Measurements from ENCODE around the gene ROBO4.

The ROBO4 gene

DNA sequence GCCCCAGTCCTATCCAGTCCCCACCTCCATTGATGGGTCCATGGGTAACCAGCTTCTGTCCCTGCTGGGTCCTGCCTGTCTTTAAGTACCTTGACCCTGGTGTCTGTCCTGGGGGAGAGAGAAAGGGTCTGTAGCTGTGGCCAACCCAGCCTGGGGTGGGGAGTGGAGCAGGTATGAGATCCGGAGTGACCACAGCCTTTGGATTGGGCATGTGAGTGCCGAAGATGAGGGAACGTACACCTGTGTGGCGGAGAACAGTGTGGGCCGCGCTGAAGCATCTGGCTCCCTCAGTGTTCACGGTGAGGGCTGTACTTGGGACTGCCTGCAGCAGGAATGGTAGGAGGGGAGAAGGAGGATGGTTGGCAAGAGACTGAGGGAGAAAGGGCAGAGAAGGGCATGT lies 27.2 kb downstream of the ROBO4 start:
- DNase-seq = no peak

DNA sequence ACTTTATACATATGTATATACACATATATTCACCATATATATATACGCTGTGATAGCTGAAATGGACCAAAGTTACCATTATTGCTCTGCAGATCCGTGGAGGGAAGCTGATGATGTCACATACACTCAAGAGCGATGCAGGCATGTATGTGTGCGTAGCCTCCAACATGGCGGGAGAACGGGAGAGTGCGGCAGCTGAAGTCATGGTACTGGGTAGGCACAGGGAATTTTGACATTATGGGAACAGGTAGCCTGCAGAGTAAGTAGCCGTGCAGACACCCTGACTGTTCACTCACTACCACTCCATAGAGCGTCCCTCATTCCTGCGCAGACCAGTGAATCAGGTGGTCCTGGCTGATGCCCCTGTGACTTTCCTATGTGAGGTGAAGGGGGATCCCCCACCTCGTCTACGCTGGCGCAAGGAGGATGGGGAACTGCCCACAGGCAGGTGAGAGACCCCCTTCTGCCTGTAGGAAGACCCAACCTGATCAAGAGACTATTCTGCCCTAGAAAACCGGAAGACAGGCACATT lies 27.7 kb downstream of the ROBO4 start:
- no peak for DNase-seq

GRCh38 chr11:124869331-124869730 lies 28.3 kb downstream of the ROBO4 start:
- no peak for DNase-seq

DNA sequence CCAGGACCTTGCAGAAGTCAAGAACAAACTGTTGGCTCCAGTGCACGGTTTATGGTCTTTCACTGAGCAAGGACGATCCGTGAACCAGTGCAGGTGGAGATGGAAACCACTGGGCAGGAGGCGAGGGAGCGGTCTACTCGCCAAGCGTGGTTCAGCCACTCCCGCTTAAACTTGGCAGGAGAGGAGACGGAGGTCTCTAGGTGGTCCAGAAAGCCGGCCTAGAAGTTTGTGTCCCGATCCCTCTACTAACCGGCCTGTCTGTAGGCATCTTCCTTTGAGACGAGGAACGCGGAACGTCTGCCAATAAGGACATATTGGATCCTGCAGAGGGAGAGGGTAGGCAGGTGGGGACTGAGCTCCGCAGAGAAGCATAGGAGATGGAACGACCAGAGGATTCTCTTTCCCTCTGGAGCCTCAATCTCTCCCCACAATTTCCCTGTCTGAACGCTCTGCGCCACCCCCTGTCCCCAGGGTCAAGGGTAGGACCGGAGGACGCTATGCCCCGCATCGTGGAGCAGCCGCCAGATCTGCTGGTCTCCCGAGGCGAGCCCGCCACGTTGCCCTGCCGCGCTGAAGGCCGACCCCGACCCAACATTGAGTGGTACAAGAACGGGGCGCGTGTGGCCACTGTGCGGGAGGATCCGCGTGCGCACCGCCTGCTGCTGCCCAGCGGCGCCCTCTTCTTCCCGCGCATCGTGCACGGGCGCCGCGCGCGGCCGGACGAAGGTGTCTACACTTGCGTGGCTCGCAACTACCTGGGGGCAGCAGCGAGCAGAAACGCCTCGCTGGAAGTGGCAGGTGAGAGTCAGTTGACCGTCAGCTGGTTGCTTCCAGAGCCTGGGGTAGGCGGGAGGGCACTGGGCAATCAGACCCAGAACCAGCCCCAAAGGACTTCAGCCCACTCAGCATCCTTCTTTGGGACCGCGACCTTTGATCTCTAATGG lies 29.1 kb downstream of the ROBO4 start:
- DNase-seq = no peak

DNA sequence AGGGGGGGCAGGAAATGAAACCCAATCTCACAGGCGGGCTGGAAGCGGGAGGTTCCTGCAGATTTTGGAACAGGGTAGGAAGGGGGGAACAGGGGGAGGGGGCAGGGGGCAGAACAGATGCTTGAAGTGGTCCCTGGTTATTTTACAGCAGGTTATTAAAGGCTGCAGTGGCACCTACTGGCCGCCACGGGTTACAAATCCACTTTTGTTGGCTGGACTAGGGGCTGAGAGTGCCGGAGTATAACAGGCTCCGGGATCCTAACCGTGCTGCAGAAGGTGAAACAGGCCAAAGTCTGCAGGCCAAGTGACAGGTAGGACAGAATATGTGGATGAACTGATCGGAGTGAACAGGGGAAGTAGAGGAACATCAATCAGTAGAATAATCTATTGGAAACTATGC lies 30.0 kb downstream of the ROBO4 start:
- DNase-seq = peak; percentile 59

DNA sequence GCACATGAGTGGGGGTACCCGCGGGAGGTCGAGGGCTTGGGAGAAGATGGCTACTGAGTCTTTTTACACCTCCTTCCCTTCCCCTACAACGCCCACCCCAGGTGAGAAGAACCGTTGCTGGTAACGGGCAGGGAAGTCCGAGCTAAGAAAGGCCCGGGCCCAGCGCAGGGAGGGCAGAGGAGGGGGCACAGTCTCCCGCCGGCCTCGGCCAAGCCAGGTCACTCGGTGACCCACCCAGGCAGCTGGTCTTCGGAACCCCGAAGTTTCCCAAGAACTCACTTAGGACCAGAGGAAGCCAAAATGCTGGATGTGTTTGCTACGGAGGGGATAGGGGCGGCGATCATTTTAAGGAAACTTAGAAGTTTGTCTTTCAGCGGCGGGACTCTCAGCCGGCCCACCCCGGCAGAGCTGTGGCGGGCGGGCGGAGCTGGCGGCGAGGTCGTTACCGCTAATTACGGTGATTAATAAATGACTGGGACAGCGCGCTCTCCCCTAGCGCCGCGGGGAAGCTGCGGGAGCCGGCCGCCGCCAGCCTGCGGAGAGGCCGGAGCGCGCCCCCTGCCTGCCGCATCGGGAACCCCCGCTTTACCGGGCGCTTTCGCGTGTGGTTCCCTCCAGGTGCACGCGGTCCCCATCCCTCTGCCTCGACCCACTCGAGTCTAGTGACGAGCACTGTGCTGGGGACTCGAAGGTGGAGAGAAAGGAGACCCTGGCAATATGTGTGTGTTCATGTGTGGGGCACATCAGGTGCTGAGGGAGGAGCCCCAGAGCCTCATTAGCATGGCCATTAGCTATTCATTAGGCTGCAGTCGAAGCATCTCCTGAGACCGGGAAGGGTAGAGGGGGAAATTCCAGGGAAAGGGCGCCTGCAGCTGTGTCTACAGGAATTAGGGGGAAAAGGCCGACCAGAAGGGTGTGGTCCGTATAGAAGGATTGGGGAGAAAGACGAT lies 31.5 kb downstream of the ROBO4 start:
- DNase-seq = no peak

GRCh38 chr11:124865181-124865901 lies 32.3 kb downstream of the ROBO4 start, which contains the start of gene ROBO3:
Gene ROBO3 (plus strand): TSS chr11:124865432. CDS start chr11:124865578, 146 bp downstream.
- no peak for DNase-seq

DNA sequence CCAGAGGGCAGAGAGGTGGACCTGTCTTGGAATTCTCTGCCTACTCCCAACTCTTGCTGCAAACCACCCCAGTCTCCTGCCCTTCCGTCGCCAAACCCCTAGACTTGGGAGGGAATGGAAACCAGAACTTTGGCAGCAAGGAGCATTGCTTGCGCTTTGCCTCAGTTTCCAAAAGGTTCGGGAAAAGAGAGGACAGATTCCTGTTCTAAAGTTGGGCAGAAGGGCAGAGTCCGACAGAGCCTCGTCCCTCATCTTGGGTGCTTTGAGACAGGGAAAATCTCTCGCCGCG lies 32.8 kb downstream of the ROBO4 start:
- no peak for DNase-seq

DNA sequence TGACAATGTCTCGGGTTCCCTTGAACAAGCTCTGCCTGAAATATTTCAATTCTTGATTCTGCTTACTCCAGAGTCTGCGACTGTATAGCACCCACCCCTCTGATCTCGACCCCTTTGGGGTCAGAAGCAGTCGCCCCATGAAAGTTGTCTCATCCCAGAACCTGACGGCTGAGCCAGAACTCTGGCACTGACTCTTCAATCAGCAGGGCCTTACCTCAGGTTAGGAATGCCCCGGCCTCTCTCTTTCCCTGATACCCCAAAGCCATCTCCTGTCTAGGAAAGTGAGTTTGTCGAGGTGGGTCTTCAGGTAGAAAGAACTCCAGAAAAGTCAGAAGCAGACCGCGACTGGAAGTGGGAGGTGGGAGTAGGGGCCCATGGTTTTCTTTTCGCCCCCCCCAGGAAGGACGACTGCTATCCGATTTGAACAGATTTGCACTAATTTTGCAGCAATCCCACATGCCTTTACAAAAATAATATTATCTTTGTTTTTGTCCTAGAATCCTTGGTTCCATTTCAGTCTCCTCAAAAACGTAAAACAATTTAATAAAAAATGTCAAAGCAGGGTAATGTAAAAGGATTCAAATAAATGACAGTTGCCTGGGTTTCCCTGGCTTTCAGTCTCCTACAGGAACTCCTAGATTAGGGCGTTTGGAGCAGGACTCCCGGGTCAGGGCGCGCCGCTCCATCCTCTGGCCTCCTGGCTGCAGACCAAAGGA lies 33.3 kb downstream of the ROBO4 start:
- no peak for DNase-seq

DNA sequence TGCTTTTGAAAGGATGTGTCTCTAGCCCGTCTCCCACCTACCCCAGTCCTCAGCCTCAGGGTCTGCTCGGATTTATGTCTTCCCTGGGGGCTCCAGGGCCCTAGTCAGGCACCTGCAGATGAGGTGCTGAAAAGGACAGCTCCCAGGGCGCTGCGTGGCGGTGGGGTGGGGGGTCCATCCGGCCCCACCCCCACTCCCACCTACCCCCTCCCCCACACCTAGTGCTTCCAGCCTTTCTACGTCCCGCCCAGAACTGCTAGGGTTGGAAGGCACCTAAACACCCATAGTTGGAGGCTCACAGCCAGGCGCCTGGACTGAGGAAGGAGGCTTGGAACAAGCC lies 33.9 kb downstream of the ROBO4 start:
- DNase-seq = no peak

GRCh38 chr11:124863137-124863825 lies 34.4 kb downstream of the ROBO4 start:
- no peak for DNase-seq

DNA sequence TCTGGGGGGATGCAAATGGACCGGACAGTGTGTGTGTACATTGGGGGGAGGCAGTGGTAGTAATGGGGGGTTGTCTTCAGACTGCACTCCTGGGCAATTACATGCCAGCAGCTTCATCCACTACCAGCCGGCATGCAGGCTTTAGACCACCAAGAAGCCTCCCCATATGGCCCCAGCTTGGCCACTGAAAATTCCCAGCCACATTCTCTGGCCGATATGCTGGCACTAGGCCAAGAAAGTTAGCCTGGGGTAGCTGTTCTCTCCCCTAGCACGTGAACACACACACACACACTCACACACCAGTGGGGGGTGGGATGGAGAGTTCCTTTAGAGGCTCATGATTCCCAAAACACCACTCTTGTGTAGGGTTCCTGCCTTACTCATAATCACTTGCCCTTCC lies 36.0 kb downstream of the ROBO4 start:
- DNase-seq = no peak

DNA sequence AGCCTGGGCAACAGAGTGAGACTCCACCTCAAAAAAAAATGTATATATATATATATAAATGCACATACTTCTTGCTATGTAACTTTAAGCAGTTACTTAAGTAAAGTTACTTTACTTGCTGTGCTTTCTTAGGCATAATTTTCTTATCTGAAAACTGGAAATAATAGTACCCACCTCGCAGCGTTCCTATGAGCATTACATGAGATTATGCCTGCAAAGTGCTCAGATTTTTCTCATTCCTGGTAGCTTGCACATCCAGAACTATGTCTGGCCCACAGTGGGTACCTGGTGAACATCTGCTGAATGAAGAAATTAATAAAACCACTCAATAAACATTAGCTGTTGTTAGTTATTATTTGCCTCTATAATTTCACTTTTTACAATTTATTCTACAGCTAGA lies 38.5 kb downstream of the ROBO4 start:
- DNase-seq = no peak

DNA sequence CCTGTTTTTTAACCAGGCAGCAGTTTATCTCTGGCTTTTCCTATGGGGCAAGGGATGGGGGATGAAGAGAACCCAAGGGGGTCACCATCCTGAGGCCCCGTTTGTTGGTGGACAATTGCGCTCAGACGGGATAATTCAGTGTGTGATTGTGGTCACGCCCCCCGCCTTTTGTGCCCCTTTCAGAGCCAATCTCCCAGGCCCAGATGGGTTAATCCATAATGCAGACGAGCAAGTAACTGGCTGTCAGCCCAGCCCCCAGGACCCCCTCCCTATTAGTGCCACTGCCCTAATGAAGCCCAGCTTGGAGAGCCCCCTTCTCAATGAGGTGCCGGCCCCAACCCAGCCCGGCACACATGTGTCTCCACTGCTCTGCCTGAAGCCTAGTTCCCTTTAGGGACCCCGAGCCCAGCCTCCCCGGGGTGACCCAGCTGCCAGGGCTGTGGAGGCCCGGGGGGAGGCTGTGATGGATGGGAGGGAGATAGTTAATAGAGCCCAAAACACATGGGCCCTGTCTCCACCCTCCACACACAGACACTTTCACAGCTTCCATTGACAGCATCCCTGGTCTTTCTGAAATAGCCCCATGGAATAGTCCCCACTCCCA lies 51.5 kb downstream of the ROBO4 start:
- no peak for DNase-seq

- no peak for DNase-seq
These were observed 53.0 kb downstream of the ROBO4 start for GRCh38 chr11:124844664-124845079.

GRCh38 chr11:124843616-124843910 lies 54.1 kb downstream of the ROBO4 start:
- DNase-seq = no peak

DNA sequence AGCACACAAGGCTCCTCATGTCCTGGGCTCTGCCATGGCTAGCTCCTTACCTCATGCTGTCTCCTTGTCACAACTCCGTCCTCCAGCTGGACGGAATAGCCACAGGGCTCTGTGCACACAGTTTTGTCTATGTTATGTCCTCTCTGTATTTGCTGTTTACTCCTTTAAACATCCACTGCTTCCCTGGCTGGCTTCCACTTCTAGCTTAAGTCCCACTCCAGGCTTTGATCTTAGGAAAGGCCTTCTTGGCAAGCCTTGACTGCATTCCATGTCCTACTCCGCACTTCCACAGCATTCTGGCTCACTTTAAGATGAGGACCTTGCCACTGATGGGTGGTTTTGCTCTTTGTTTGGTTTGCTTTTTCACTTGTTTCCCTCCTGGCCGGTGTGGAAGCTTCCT lies 55.4 kb downstream of the ROBO4 start:
- DNase-seq = no peak

GRCh38 chr11:124841840-124842239 lies 55.8 kb downstream of the ROBO4 start:
- no peak for DNase-seq

DNA sequence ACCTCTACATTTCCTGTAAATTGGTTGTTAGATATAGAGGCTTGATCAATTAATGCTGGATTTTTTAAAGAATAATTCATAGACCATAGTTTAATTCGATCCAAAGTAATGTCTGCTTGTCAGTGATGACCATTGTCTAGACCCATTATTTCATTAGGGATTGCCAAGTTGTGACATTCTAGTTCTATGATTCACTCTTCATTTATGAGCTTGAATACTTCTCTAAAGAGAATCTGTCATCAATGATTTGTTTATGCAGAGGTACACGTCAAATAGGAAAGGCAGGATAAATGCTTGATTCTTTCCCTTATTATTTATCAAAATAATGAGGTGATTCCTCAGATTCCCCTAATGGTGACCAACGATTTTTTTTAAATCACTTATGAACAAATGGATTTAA lies 56.5 kb downstream of the ROBO4 start:
- DNase-seq = no peak

- DNase-seq = no peak
These were observed 57.0 kb downstream of the ROBO4 start for GRCh38 chr11:124840666-124841065.

GRCh38 chr11:124839972-124840621 lies 57.6 kb downstream of the ROBO4 start:
- DNase-seq = no peak
